GM11168 (cell line): Measurements from ENCODE around the gene CCDC110.
"Not testable (repeated sequence)": the region's sequence is repeated elsewhere in the genome, so short reads cannot be mapped to it uniquely, and the experiment has no call there.

Experiments
- in situ Hi-C: fragments of 300-500 bp; cut with MboI; formaldehyde crosslinking; loops from one replicate; pipeline ENCODE4 v1.12.0; 2022; ENCODE audit warnings: low sequenced_read_pairs; ENCODE audit not compliant: unreplicated experiment

The CCDC110 gene

GRCh38 chr4:185471235-185472102 is at the start of gene CCDC110:
TSS of gene CCDC110 (minus strand) at chr4:185471733. CDS start at chr4:185471683, 50 bp downstream.
- in situ Hi-C loops: no loop called here

- in situ Hi-C loops: no loop called here
Observed at GRCh38 chr4:185520119-185520518, 48.6 kb upstream of the CCDC110 start.

GRCh38 chr4:185518494-185518893 is 47.0 kb upstream of the CCDC110 start:
- in situ Hi-C loops: no loop called here

GRCh38 chr4:185518069-185518468 is 46.5 kb upstream of the CCDC110 start:
- in situ Hi-C loops: no loop called here

- in situ Hi-C loops: no loop called here
Observed at GRCh38 chr4:185515248-185515647, 43.7 kb upstream of the CCDC110 start.

GRCh38 chr4:185514182-185514697 is 42.7 kb upstream of the CCDC110 start:
- in situ Hi-C loops: no loop called here

- in situ Hi-C loops: no loop called here
Observed at GRCh38 chr4:185513489-185514181, 42.1 kb upstream of the CCDC110 start.

- in situ Hi-C loops: no loop called here
Observed at GRCh38 chr4:185512516-185512915, 41.0 kb upstream of the CCDC110 start.

GRCh38 chr4:185511243-185511642 is 39.7 kb upstream of the CCDC110 start:
- in situ Hi-C loops: not testable (repeated sequence)

GRCh38 chr4:185510806-185511205 is 39.3 kb upstream of the CCDC110 start:
- in situ Hi-C loops: no loop called here

- in situ Hi-C loops: no loop called here
Observed at GRCh38 chr4:185508181-185508580, 36.6 kb upstream of the CCDC110 start.

GRCh38 chr4:185506422-185506821 is 34.9 kb upstream of the CCDC110 start:
- in situ Hi-C loops: no loop called here

- in situ Hi-C loops: no loop called here
Observed at GRCh38 chr4:185504098-185505047, 32.8 kb upstream of the CCDC110 start.

- in situ Hi-C loops: no loop called here
Observed at GRCh38 chr4:185502386-185502785, 30.9 kb upstream of the CCDC110 start.

GRCh38 chr4:185500576-185500975 is 29.0 kb upstream of the CCDC110 start:
- in situ Hi-C loops: no loop called here

- in situ Hi-C loops: no loop called here
Observed at GRCh38 chr4:185500035-185500434, 28.5 kb upstream of the CCDC110 start.

GRCh38 chr4:185488650-185489049 is 17.1 kb upstream of the CCDC110 start:
- in situ Hi-C loops: loop anchor here (10.0 kb wide), 1 partner anchor 96 kb away; no protein-coding TSS in a partner anchor

- in situ Hi-C loops: loop anchor here (10.0 kb wide), 1 partner anchor 103 kb away; no protein-coding TSS in a partner anchor
Observed at GRCh38 chr4:185481401-185481800, 9.9 kb upstream of the CCDC110 start.

- in situ Hi-C loops: loop anchor here (10.0 kb wide), 1 partner anchor 105 kb away; no protein-coding TSS in a partner anchor
Observed at GRCh38 chr4:185480016-185480732, 8.6 kb upstream of the CCDC110 start.
